Activated T-helper 9 cell treated with anti-CD3 and anti-CD28 coated beads, Interleukin-2, amount 50 U/mL, for 16 hours (primary cell): Measurements from ENCODE around the gene GPRASP2.

Experiments used
- DNase-seq: peaks from one replicate; pipeline ENCODE4 v3.0.0-alpha.2; 2020; ENCODE audit warnings: low read depth

GPRASP2 gene

GRCh38 chrX:102745513-102745856 is 33.2 kb downstream of the GPRASP2 start:
- no peak for DNase-seq

- no peak for DNase-seq
These were observed 33.8 kb downstream of the GPRASP2 start for GRCh38 chrX:102745857-102746584.

DNA sequence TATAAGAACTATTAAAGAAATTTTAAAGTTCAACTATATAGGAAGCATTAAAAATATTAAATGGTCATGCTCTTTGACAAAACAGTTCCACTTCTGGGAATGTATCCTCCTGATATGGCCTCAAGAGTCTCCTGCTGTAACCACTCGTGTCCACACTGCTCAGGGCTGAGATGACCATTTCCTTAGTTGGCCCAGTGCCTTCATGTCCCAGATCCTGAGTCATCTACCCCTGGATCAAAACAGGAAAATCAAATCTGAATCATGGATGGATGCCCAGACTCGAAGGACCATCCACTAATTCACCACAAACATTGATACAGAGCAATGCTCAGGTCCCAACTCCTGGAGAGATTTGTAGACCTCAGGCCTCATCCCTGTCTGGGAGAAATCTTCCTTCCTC is 53.0 kb downstream of the GPRASP2 start:
- no peak for DNase-seq

DNA sequence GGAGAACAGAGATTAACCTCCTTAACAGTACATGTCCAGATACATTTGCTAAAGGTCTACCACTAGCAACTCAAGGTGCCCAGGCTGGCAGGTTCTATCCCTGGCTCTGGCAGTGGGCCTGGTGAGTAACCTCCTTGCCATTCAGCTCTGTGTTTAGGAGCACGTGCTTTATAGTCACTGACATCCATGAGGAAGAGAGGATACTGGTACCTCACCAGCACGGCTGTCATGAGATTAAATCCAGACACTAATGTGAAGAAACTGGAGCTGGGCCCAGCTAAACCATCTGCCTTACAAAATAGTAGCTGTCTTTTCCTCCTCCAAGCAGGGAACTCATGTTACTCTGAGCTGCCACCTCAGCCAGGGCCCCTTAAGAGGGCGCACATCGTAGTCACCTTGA is 53.6 kb downstream of the GPRASP2 start:
- no peak for DNase-seq

GRCh38 chrX:102767287-102767686 is 55.0 kb downstream of the GPRASP2 start:
- DNase-seq = no peak
